ENCODE results near the gene PLEKHF1.

PLEKHF1 gene

DNA sequence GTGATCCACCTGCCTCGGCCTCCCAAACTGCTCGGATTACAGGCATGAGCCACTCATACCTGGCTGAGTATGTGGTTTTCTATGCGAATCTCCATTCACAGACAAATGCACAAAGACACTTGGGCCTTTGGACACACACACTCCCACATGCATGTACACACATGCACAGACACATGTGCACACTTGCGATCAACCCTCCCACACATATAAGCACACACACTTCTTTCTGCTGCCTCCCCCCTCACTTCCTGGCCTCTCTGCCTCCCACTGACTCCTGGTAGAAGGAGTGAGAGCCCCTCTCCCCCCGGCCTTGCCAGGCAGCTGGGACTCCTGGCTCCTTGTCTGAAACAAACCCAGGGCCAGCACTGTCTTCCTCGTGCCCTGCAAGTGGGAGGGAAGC, 29.3 kb upstream of the PLEKHF1 start:
- DNase-seq = no peak

DNA sequence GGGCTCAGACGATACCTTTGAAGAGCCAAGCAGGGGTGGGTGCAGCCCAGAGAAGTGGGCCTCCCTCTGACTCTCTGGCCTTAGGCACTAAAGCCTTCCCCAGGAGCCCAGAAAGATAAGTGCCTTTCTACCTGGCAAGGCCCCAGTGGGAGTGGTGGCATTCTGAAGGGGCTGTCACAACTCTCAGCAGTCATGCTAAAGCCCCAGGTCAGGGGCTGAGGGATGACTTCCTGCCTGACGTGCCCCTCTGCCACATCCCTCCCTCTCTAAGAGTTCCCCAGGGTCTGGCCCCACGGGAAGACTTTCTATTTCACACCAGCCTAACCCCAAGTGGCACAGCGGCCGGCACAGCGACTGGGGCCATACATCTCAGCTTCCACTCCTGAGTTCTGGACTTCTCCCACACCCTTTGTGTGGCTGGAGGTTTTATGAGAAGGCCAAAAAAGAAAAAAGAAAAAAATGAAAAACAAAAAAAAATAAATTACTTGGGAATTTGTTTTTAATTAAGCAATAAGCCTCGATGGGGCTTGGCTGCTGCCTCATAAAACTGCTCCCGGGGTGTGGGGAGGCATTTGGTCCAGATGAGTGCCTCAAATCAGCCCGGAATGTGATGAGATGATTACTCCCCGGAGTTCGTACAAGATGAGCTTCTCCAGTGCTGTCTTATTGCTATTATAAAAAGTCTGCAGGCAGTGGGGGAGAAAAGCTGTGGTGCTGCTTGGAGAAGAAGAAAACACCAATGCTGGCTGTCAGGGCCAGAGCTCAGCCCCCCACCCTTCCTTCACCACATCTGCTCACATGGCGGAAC, 28.5 kb upstream of the PLEKHF1 start:
- DNase-seq = no peak

GRCh38 chr19:29639086-29639485, 26.2 kb upstream of the PLEKHF1 start:
- no peak for DNase-seq

DNA sequence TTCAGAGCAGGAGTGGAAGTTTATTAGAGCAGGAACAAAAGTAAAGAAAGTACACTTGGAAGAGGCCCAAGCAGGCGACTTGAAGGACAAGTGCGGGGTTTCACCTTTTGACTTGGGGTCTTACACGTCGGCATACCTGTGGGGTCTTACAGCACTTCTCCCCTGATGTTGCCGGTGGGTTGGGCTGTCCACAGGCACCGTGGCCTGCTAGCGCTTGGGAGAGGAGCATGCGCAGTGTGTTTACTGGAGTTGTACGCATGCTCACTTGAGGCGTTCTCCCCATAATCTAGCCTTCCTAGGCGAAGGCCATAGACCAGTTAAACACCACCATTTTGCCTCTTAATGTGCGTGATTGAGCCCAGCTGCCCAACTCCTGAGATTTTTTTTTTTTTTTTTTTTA, 25.0 kb upstream of the PLEKHF1 start:
- no peak for DNase-seq

GRCh38 chr19:29641597-29641996, 23.7 kb upstream of the PLEKHF1 start:
- DNase-seq = no peak

- no peak for DNase-seq
Measured at GRCh38 chr19:29643361-29643935, 21.8 kb upstream of the PLEKHF1 start.

DNA sequence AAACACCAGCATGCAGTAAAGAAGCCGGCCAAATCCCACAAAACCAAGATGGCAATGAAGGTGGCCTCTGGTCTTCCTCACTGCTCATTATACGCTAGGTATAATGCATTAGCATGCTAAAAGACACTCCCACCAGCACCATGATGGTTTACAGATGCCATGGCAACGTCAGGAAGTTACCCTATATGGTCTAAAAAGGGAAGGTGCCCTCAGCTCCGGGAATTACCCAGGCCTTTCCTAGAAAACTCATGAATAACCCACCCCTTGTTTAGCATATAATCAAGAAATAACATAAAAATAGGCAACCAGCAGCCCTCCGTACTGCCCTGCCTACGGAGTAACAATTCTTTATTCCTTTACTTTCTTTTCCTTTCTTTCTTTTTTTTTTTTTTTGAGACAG, 21.1 kb upstream of the PLEKHF1 start:
- DNase-seq = no peak

DNA sequence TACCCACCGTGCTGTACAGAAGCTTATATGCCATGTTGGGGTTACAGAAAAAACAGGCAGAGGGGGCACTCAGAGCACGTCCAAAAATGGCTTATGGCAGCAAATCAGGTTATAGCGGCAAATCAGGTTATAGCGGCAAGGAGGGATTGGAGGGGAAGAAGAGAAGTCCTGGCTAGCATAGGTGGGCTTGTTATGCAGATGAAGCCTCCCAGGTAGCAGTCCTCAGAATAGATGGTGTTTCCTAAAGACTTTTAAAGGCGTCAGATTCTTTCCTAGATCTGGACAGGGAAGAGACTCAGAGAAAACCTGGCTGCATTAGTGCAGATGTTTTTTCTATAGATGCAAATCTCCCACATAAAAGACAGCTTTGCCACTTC, 19.8 kb upstream of the PLEKHF1 start:
- no peak for DNase-seq

DNA sequence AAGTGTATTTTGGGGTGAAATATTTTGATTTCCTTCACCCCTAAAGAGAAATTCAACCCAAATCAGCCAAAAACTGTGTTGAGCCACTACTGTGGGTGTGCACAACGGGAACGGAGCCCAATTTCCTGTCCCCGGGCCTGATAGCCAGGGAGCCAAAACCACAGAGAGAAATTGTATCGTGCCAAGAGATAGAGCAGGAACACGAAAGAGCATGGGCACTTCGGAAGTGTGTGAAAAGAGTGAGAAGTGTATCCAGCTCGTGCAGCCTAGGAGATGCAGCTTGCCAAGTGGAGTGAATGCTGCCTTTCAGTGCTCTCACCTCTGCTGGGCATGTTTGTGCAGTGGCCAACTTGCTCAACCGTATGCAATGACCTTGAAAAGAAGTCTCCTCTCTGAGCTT, 19.4 kb upstream of the PLEKHF1 start:
- no peak for DNase-seq

GRCh38 chr19:29650772-29651387, 14.4 kb upstream of the PLEKHF1 start:
- no peak for DNase-seq

DNA sequence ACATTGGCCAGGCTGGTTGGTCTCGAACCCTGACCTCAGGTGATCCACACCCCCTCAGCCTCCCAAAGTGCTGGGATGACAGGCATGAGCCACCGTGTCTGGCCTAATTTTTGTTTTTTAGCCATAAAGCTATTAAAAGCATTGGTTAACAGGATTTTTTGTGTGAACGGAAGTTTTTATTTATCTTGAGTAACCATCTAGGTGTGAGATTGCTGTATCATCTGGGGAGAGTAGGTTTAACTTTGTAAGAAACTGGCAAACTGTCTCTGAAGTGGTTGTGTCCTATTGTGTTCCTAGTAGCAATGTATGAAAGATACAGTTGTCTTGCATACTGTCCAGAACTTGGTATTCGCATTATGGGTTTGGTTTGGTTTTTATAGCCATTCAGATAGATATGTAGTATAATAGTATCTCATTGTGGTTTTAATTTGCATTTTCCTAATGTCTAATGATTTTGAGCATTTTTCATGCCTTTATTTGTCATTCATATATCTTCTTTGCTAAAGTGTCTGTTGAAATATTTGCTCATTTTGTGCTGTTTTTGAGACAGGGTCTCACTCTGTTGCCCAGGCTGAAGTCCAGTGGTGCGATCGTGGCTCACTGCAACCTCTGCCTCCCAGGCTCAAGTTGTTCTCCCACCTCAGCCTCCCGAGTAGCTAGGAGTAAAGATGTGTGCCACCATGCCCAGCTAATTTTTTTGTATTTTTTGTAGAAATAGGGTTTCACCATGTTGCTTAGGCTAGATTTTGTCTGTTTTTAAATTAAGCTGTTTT, 13.5 kb upstream of the PLEKHF1 start:
- DNase-seq = no peak

GRCh38 chr19:29653398-29653797, 11.9 kb upstream of the PLEKHF1 start:
- DNase-seq = no peak

GRCh38 chr19:29655648-29656335, 9.5 kb upstream of the PLEKHF1 start:
- no peak for DNase-seq

DNA sequence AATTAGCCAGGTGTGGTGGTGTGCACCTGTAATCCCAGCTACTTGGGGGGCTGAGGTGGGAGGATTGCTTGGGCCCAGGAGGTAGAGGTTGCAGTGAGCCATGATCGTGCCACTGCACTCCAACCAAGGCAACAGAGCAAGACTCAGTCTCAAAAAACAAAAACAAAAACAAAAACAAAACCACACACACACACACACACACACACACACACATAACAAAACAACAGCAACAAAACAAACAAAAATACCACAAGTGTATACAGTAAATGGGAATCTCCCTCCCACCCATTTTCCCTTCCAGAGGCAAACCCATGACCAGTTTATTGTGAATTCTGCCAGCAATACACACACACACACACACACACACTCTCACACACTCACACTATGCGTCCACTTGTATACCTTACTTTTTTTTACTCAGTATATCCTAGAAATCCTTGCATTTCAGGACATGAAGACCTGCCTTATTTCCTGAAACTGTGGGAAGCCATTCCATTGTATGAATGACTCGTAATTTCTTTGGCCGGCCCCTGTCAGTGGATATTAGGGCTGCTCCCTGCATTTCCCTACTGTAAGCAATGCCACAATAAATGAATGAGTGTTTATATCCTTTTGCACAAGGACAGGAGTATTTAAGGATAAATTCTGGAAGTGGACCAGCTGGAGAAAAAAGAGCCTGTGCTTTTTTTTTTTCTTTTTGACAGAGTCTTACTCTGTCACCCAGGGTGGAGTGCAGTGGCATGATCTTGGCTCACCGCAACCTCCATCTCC, 6.9 kb upstream of the PLEKHF1 start:
- DNase-seq = no peak

DNA sequence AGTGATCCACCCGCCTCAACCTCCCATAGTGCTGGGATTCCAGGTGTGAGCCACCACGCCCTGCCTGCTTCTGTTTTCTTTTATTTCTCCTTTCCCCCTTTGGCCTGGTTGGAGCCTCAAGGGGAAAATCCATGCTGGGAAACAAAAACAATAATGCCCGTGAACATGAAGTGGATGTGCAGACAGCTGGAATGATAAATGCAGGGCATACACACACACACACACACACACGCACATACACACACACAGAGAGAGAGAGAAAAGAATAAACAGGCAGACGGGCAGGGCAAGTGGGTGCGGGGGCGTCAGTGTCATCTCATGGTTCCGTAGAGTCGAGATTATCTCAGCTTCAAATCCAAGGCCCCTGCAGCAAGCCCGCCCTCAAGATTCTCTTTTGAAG, 4.4 kb upstream of the PLEKHF1 start:
- no peak for DNase-seq

GRCh38 chr19:29662278-29662603, 3.0 kb upstream of the PLEKHF1 start:
- DNase-seq = no peak

DNA sequence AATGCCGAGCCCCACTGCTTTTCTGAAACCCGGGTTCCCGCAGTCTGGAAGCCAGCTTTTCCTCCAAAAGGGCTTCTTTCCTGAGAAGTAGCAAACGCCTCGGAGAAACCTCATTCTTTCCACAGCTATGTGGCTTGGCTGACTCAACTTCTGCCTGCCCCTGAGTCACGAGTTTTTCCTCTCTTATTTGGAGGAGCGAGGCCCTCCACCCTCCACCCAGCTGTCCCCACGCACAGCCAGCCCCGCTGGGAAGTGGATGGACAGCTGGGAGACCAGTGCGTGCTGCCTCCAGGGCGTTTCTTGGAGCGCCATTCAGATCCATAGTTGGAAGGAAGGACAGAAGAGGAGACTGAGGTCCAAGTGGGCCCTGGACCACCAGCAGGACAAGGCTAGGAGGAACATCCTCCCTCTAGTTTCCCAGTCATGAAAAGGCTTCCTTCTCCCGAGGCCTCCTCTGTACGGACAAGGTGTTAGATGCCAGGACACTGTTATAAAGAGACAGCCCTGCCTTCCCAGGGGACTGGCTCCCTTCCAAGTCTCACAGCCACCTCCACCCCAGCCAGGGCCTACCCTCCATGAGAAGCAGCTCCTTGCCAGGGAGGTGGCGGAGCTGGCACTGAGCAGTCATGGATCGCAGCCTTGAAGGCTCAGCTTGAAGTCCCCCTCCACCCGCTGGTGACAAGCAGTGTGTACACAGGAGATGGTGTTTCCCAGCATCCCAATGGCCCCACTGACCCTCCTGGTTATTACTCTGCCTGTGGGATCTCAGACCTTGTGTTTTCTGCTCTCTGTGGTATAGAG, 2.5 kb upstream of the PLEKHF1 start:
- DNase-seq = no peak

DNA sequence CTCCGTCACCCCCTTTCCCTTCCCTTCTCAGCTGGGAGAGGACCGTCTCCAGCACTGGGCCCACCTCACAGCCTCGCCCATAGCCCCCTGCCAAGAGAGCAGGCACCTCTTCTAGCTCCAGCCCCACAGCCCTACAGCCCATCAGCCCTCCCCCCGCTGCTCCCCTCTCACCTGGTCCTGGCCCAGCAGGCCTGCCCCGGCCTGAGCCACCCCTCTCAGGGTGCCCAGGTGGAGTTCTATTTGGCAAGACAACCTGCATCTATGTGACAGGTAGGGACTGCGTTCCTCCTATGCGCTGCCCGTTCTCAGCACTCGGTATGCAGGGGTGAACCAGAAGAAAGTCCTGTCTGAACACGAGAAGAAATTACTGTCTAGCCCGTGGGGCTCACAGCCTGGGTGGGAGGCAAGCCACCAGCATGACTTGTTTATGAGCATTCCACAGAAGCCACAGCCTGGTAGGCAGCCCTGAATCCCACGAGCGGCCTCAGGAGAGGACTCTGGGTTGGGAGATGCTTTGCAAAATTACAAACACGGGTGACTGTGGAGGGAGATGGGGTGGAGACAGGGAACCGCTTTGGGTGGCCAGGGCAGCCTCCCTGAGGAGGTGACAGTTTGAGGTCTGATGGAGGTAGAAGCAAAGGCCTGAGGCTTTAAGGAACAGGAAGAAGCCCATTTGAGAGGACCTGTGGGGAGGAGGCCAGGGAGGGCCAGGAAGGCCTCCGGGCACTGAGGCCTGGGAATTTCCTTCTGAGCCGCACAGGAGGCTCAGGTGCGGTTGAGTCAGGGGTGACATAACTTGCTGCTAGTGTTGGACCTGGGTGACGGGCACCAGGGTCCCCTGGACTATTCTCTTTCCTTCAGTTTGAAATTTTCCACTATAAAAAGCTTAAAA, 1.2 kb upstream of the PLEKHF1 start:
- DNase-seq = no peak

DNA sequence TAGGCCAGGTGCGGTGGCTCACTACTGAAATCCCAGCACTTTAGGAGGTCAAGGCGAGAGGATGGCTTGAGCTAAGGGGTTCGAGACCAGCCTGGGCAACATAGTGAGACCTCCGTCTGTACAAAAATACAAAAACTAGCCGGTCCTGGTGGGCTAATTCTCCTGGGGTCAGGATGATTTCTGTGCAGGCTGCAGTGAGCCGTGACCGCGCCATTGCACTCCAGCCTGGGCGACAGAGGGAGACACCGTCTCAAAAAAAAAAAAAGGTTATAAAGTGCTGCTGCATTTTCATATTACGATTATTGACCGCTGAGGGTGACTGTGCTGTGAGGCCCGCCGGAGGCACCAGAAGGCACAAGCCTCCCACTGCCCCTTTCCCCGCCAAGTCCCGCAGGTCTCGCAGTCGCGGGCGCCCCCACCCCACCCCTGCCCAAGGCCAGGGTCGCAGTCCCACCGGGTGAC, 477 bp upstream of the PLEKHF1 start:
- no peak for DNase-seq

DNA sequence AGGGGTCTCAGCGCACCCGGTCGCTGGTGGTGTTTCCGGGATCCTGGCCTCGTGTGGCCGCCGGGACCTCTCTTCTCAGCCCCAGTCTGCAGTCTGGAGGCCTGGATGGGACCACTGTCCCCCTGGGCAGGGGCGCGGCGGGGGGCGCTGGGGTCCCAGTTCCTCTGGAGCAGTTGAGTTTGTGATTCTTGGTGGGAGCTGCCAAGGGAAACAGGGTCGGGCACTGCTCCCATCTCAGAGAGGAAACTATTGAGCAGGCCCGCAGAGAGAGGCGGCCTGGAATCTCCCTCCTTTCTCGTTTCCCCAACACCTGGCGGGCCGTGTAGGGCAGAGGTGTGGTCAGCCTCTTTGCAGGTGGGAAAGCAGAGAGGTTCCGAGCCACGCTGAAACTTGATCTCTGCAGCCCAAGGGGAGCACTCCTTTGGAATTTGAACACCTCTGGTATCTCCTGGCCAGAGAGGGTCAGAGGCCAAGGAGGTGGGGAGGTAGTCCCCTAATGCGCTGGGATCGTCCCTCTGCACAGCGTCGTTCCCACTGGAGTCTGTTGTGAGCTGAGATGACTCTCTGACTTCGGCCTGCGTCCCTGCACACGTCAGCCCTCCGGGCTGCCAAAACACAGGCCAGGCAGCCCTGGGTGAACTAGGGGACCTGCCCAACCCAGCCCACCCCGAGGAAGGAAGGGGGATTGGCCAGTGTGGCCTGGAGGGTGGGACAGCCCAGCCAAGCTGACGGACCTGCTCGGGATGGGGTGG, 741 bp downstream of the PLEKHF1 start:
- DNase-seq = no peak

Data from activated CD4-positive, alpha-beta T cell treated with anti-CD3 and anti-CD28 coated beads, Interleukin-2, amount 50 U/mL, for 1 hour (primary cell).